Epidermal melanocyte (primary cell): Measurements from ENCODE around the gene ARHGEF37.

Source experiments
- DNase-seq: peaks from one replicate; pipeline ENCODE4 v3.0.0; 2011; ENCODE audit warnings: low spot score; ENCODE audit not compliant: insufficient read length

ARHGEF37 gene

DNA sequence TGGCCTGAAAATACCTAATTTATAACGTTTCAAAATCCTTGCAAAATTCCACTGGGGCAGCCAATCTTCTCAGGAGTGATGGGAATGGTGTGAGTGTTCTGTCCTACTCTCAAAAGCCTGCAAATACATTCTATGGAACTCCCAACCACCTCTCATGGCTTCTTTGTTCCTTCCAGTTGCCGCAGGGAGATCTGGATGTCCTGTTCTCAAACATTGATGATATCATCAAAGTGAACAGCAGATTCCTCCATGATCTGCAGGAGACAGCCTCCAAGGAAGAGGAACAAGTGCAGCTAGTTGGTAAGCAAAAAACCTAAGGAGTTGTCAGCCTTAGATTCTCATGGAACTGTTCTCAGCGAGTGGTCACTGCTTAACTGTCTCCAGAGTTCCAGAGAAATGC lies 19.6 kb downstream of the ARHGEF37 start:
- DNase-seq: no peak

DNA sequence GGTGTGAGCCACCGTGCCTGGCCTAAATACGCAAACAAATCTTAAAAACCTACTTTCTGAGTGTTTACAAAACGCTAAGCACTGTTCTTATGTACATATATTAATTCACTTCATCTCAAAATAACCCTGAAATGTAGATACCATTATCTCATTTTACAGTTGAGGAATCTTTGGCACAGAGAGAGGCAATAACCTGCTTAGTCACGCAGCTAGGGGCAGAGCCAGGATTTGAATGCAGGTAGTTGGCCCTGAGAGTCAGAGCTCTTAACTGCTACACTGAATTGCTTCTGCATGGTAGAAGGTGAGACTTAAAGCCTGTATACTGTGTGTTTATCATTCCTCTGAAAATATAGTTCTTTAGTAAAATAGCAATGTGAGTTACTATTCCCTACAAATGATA lies 21.9 kb downstream of the ARHGEF37 start:
- no peak for DNase-seq

DNA sequence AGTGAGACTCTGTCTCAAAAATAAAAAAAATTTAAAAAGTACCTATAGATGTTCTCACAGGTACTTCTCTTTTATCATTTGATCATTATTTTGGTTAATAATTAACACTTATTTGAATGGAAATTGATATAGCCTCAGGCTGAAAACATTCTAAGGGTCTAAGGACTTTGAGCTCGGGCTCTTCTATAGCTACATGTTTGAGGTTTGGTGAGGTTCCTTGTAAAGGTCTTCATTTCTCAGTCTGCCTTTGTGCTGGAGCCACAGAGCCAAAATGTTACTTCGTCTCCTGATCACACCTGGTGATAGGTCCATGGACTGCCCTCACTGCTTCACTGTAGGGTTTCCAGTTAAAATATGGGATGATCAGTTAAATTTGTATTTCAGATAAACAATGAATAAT lies 22.6 kb downstream of the ARHGEF37 start:
- DNase-seq: no peak

DNA sequence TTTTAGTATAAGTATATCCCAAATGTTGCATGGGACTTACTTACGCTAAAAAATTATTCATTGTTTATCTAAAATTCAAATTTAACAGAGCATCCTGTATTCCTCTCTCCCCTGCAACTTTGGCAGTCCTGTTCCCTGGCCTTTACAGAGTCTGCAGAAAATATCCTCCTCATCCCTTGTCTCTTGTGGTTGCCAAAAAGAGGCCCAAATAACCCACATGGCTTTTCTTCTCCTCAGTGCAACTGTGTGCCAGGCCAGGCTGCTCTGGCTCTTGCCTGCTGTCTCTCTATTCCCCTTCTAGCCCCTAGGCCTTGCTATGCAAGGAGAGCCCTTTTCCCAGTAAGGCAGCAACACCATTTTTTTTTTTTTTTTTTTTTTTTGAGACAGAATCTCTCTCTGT lies 23.0 kb downstream of the ARHGEF37 start:
- no peak for DNase-seq

DNA sequence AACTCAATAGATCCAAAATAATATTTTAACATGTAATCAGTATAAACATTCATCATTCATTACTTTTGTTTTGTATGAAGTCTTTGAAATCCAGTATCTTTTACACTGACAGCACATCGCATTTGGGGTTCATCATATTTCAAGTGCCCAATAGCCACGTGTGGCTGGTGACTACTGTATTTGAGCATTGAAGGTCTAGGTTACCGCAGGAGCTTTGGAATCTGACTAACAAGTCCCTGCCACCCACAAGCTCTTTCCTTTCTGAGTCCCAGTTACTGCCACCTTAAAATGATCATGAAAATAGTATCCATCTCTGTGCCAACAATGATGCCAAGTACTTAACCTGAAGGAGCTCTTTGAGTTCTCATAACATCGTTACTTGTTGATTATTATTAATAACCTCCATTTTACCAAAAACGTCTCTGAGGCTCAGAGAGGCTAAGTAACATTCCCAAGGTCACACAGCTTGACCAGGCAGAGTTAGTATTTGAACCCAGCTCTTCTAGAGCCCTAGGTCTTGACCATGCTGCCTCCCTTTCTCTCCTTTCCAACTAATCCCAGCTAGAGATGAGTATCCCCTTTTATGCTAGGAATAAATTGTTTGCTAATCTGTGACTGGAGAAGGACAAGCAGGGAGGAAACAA lies 24.2 kb downstream of the ARHGEF37 start:
- no peak for DNase-seq

DNA sequence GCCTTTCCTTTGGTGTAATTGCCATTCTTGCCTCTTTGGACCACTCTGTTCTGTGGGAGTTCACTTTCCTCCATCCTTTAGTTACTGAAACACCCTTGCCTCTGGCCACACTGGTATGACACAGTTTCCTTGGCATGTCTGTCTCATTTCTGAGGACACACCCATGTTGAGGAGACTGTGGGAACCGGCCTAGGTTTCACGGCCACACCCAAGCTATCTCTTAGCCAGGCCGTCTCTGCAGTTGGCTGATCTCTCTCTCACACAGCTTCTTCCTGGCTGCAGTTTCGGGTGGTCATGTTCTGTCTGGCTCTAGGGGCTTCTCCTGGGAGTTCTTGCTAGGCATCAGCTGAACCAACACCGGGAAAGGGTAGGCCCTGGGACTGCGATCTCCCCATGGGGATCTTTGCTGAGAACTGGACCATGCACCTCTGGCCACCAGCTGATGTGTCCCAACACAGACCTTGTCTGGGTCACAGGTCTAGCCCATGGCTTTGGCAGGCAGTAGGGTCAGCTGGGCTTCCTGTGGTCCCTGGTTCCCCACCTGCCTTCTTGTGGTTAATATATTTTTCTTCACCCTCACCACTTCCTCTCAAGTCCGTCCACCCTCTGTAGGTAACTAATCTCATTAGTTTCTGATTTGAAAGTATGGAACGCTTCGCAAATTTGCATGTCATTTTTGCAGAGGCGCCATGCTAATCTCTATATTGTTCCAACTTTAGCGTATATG lies 24.9 kb downstream of the ARHGEF37 start:
- peak; percentile 49 for DNase-seq

DNA sequence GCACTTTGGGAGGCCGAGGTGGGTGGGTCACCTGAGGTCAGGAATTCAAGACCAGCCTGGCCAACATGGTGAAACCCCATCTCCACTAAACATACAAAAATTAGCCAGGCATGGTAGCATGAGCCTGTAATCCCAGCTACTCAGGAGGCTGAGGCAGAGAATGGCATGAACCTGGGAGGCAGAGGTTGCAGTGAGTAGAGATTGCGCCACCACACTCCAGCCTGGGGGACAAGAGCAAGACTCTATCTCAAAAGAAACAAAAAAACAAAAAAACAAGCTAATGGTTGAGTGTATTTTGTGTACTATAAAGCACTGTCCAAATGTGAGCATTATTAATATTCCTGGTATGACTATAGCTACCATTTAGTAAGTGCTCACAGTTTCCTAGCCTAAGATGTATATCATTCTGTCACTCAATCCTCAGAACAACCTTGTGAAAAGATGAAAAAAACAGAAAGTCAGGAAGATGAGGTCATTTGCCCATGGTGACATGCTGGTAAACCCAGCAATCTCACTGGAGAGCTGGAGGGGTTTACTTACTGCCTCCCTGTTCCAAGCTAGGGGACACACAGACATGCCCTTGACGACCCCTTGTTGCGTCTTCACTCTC lies 27.7 kb downstream of the ARHGEF37 start:
- no peak for DNase-seq

DNA sequence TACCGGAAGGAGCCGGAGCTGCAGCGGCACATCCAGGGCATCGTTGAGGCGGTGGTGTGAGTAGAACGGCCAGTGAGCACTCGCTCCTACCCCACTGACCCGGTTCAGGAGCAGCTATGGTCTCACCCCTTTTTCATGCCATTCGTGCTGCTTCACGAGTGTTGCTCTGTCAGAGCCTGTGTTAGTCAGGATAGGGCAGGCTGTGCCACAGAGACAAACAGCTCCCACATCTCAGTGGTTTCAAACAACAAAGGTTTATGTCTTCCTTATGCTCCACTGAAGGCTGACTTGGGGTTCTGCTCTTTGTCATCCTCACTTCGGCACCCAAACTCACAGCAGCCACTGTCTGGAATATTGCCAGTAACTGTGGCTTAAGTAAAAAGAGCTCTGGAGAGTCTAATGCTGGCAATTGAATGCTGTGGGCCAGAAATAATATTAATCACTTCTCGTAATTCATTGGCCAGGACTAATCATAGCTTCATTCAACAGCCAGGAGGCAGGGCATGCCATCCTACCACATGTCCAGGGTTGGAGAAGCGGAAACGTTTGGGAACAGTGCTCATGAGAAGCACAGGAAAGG lies 28.4 kb downstream of the ARHGEF37 start:
- DNase-seq: no peak

DNA sequence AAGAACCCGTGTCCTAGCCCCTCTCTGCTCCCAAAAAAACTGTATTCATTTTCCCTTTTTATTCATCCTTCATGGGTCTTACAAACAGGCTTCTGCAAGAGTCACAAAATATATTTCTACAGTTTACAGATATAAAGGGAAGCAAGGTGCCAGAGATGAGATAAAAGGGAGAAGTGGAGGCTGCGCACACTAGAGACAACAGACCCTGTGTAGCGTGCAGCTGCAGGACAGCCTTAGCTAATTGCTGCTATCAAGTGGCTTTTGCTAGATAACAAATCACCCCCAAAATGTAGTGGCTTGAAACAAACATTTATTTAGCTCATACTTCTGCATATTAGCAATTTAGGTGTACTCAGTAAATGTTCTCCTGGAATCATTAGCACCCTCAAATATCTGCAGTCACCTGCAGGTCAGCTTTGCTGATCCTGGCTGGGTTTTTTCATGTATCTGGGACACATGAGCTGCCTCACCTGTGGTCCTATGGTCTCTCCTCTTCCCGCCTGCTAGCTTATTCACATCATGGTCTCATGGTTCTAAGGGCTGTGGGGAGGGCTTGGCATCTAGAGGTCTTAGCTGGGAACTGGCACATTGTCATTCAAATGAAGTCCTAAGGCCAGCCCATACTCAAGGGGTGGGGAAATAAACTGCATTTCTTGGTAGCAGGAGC lies 29.4 kb downstream of the ARHGEF37 start:
- DNase-seq: no peak

DNA sequence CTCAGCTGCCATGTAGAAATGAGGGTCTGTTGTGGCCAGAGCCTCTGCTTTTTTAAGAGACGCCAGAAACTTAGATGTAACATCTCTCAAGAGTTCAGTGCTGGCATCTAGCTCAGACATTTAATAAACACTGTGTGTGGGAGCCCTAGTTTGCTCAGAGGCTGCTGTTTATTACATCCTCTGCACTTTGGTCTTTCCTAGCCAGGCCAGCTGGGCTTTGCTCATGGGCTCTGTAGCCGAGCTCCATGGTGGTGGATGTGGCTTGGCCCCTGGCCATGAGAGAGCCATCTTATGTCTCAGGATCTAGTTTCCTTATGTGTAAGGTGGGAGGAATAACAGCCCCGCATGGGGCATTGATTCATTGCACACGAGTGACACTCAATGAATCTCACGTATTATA lies 30.0 kb downstream of the ARHGEF37 start:
- no peak for DNase-seq

DNA sequence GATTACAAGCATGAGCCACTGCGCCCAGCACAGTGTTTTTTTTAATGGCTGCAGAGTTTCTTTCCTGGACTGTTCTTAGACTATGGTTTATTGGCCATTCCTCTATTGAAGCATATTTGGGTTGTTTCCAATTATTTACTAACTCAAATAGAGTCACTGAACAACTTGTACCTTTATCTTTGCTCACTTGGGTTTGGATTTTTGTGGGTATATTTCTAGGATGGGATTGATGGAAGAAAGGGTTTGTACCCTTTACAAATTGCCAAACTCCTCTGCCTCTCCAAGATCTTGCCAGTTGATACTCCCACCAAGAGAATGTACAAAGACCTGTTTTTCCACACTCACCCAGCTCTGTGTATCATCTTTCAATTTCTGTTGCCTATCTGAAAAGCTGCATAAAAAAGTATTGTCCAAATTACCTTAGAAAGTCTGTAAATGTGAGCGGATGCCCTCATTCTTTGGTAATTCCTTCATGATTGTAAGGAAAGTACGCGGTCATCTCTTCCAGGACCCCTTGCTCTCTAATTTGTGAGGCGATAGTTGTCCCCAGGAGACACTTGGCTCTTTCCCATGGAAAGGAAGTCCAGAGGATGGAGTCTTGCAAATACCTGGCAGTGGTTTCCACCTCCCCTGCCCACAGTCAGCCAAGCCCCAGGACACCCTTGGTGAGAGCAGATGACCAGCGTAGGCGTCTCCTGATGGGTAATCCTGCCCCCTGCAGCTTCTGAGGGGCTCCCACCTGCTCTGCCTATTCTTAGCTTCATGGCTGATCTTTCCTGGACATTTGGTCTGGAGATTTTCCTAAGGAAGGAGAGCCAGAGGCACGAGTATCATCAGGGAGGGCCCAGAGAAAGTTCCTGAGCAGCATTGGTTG lies 33.0 kb downstream of the ARHGEF37 start:
- DNase-seq: no peak

DNA sequence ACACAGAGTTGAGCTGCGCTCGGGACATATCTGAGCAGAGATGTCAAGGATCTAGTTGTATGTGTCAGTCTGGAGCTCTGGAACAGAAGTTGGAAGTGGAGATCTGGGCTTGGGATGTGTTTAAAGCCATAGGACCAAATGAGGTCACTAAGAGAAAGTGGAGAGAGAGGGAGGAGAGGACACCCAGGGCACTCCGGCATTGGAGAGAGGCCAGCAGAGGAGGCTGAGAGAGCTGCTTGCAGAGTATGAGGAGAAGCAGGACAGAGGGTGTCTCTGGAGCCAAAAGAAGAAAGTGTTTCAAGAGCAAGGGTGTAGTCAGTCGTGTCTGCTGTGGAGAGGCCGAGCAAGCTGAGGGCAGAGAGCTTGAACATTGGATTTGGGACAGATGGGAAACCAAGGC lies 34.7 kb downstream of the ARHGEF37 start:
- DNase-seq: no peak

DNA sequence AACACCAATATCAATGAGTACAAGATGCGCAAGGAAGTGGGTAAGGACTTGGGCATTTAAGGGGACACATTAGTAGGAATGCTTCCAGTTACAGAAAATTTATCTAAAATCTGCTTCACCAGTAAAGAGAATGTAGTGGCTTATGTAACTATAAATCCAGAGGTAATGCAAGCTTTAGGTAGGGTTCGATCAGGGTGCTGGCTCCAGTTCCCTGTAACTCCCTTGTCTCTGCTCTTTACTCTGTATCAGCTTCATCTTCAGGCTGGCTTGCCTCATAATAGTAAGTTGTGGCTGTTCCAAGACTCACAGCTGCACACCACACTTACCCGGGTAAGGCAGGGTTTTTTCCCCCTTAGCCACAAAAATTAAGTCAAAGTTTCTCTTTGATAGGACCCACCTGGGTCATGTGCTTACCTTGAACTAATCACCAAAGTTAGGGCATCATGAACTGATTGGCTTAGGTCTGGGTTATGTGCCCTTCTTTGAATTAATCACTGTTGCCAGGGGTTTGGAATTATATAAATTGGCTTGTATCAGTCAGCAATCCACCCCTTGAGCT lies 35.5 kb downstream of the ARHGEF37 start:
- no peak for DNase-seq

DNA sequence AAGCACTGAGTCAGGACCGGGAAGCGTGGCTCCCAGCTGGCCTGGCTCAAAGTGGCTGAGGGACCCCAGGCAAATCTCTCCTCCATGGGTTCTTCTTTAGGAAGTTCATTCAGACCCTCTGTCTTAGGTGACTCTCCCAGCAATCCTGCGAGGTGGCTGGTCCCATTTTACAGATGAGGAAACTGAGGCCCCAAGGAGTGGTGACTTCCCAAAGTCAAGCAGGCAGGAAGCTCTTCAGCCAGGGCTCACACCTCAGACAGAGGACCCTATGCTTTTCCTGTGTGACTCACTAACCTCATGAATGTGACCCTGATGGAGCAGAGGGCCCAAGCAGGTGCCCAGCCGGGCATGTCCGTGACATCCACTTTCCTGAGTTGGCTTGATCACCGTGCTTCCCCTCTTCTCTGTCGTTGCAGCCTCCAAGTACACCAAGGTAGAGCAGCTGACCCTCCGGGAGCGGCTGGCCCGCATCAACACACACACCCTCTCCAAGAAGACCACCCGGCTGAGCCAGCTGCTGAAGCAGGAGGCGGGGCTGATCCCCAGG lies 36.5 kb downstream of the ARHGEF37 start:
- DNase-seq: no peak

DNA sequence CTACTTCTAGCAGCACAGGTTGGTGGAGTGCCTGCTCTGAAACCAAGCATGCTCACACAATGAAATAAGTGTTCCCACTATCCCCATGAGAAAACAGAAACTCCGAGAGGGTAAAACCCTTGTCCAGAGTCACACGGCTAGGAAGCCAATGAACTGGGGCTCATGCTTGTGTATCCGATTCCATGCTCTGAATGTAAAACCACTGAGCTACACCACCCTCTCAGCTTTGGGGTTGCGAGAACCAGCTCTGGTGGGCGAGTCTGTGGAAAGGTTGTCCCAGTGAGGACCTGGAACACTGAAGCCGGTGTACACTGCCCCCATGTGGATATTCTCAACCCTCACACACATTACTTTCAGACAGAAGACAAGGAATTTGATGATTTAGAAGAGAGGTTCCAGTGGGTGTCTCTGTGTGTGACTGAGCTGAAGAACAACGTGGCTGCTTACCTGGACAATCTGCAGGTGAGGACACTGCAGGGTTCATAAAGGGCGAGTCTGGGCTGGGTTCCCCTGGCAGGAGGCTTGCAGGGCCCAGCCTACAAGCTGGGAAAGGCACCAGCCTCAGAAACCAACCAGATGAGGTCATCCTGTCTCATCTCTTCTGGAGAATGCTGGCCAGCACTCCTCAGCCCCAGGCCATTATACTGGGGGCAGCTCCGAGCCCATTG lies 37.4 kb downstream of the ARHGEF37 start:
- peak; percentile 47 for DNase-seq

DNA sequence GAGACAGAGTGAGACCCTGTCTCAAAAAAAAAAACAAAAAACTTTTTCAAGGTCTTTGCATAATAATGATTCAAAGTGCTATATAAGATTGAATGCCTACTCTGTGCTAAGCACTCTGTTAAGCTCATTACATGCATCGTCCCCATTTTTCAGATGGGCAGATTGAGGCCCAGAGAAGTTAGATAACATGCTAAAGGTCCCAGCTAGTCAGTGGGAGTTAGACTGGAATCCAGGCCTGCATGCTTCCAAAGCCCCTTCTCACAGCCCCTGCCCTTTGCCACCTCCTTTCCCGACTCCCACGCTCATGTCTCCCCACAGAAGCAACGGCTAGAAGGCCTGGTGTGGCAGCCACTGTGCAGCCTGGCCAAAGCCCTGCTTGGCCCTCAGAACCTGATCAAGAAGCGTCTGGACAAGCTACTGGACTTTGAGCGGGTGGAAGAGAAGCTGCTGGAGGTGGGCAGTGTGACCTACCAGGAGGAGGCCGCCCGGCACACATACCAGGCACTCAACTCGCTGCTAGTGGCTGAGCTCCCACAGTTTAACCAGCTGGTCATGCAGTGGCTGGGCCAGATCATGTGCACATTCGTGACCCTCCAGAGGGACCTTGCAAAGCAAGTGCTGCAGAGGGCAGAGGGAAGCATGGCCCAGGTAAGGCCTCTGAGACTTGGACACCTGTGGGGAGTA lies 40.3 kb downstream of the ARHGEF37 start:
- no peak for DNase-seq

DNA sequence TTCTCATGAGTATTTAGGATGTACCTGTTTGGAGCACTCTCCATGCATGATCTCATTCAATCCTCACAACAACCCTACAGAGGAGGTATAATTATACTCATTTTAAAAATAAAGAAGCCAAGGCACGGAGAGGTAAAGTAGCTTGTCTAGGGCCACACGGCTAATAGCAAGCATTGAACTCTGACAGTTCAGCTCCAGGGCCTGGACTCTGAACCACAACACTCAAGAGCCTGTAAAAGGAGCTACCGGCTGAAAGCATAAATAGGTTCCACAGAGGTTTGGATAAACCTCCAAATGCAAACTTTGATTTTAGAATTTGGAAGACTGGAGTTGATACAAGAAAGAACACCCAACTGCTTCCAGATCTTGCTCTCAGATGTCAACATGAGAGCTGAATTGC lies 41.2 kb downstream of the ARHGEF37 start:
- no peak for DNase-seq

DNA sequence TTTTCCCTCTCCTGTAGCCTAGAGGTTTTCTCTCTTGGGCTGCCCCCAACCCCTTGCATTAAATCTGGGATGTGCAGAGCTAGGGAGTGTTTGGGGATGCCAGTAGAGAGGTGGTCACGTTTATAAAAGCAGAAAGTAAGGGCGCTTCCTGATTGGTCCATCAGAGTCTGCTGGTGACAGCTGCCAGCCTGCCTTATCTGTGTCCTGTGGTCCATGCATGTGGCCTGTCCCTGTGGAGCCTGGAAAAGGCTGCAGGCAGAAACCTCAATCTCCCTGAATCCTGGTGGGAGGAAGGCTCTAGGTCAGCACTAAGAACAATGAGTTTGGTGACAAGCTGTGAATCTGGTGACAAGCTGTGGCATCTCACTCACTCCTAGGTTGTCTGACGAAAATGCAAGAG lies 42.2 kb downstream of the ARHGEF37 start:
- no peak for DNase-seq

DNA sequence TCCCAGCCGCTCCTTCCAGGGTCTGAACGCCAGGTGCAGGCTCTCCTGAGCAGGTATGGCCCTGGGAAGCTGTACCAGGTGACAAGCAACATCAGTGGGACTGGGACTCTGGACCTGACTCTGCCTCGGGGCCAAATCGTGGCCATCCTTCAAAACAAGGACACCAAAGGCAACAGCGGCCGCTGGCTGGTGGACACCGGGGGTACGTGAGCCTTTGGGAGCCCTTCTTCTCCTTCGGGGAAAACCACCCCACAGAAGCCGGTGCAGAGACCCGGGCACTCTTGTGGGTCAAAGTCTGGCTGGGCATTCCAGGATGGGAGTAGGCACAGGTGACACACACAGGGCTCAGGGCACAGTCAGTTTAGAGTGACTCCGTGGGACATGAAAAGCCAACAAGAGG lies 45.8 kb downstream of the ARHGEF37 start:
- DNase-seq: no peak
